ENCODE data around the gene AGBL1.

GRCh38 chr15:86199467-86200145 is 119.9 kb downstream of the AGBL1 start:
- TF ChIP-seq CTCF (conservative IDR thresholded peaks at IDR 0.05) (no peak), EZH2 (IDR thresholded peaks at IDR 0.05; ENCODE audit: low read depth) (no peak)

All from PC-9 (cell line).